OCI-LY1 (cell line): ENCODE measurements around the gene KCTD5.

Experiments
- H2AFZ ChIP-seq: fragments of 200-600 bp; sonication (generic), shearing (Covaris generic); 2 replicates; pipeline ENCODE4 v1.6.0; 2014; ENCODE audit warnings: antibody characterized with exemption, mild to moderate bottlenecking, low read length
- H3F3A ChIP-seq: fragments of 200-600 bp; sonication (generic), shearing (Covaris generic); 2 replicates; pipeline ENCODE4 v1.6.0; 2014; ENCODE audit warnings: mild to moderate bottlenecking, antibody characterized with exemption, low read length, moderate library complexity; ENCODE audit not compliant: insufficient read depth
- H3K27ac ChIP-seq: fragments of 200-600 bp; sonication (generic); 2 replicates; pipeline ENCODE4 v1.5.1; 2014; ENCODE audit warnings: low read length, mixed run types, mild to moderate bottlenecking, low read depth; ENCODE audit not compliant: poor library complexity, severe bottlenecking
- H3K27me3 ChIP-seq: fragments of 200-600 bp; sonication (generic); 2 replicates; pipeline ENCODE4 v1.6.0; 2014; ENCODE audit warnings: antibody characterized with exemption, mild to moderate bottlenecking, low read length, moderate library complexity; ENCODE audit not compliant: insufficient read depth
- H3K36me3 ChIP-seq: fragments of 200-600 bp; sonication (generic); 2 replicates; pipeline ENCODE4 v1.6.1; 2014; ENCODE audit warnings: mild to moderate bottlenecking, antibody characterized with exemption, low read length, moderate library complexity, mixed read lengths; ENCODE audit not compliant: insufficient read depth
- H3K4me1 ChIP-seq: fragments of 200-600 bp; sonication (generic); 2 replicates; pipeline ENCODE4 v1.5.1; 2014; ENCODE audit warnings: mild to moderate bottlenecking, low read length, moderate library complexity; ENCODE audit not compliant: insufficient read depth, severe bottlenecking
- H3K4me2 ChIP-seq: fragments of 200-600 bp; sonication (generic), shearing (Covaris generic); 2 replicates; pipeline ENCODE4 v1.6.1; 2014; ENCODE audit warnings: low read length
- H3K4me3 ChIP-seq: fragments of 200-600 bp; sonication (generic); 2 replicates; pipeline ENCODE4 v1.5.1; 2014; ENCODE audit warnings: low read length, low read depth, mild to moderate bottlenecking, mixed read lengths; ENCODE audit not compliant: poor library complexity, severe bottlenecking
- H3K79me2 ChIP-seq: fragments of 200-600 bp; shearing (Covaris generic); 2 replicates; pipeline ENCODE4 v1.6.1; 2016; ENCODE audit warnings: mixed run types, low read length, mixed read lengths; ENCODE audit not compliant: insufficient read depth
- H3K9ac ChIP-seq: fragments of 200-600 bp; sonication (generic), shearing (Covaris generic); 2 replicates; pipeline ENCODE4 v1.6.1; 2014; ENCODE audit warnings: mild to moderate bottlenecking, low read length, mixed read lengths
- H3K9me2 ChIP-seq: fragments of 200-600 bp; sonication (generic), shearing (Covaris generic); 2 replicates; pipeline ENCODE4 v1.6.1; 2014; ENCODE audit warnings: low read depth, mild to moderate bottlenecking, low read length, mixed read lengths
- H3K9me3 ChIP-seq: fragments of 200-600 bp; shearing (Covaris generic); 2 replicates; pipeline ENCODE4 v1.6.1; 2014; ENCODE audit warnings: low read length, mixed read lengths
- H4K20me1 ChIP-seq: fragments of 200-600 bp; sonication (generic), shearing (Covaris generic); 2 replicates; pipeline ENCODE4 v1.6.0; 2016; ENCODE audit warnings: mild to moderate bottlenecking, low read length; ENCODE audit not compliant: insufficient read depth
- EZH2 ChIP-seq: fragments of 200-600 bp; sonication (generic), shearing (Covaris generic); IDR thresholded peaks from 2 replicates; pipeline ENCODE4 v1.8.0; 2017; ENCODE audit warnings: borderline replicate concordance, mixed run types, mild to moderate bottlenecking, antibody characterized with exemption, low read length, moderate library complexity, mixed read lengths
- TF ChIP-seq, protein P1 (sequence below): fragments of 200-600 bp; sonication (generic), shearing (Covaris generic); IDR thresholded peaks from 2 replicates; pipeline ENCODE4 v1.5.1; 2017; ENCODE audit warnings: mild to moderate bottlenecking, antibody characterized with exemption, low read length, moderate library complexity, mixed read lengths

KCTD5 gene

DNA sequence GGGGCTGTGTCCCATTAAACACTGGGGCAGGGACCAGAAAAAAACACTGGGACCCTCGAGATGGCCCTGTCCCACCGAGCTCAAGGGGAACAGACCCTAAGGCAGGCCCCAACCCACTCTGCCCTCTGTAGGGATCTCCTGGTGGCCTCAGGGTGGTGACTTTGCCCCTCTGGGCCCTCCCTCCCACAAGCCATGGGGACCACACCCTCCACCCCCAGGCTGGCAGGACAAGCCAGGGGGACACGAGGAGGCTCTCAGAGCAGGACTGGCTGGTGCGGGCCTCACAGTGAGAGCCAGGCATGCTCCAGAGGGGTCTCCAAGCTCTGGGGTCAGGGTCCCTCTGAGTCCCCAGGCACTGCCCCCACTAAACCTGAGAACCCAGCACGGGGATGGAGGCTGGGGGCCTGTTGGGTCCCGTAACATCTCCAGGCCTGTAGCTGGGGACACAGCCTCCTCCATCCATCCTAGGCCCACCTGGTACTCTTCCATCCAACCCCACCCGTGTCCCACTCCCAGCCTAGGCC, 55.6 kb downstream of the KCTD5 start:
- H3K9me3 ChIP-seq: no peaks in the 10 kb centered on the region
- no peaks in the 10 kb centered on the region for H3K9me2 ChIP-seq
- peaks cover 4% of the 10 kb centered on the region; the same call in 1 of the 2 replicates for H3K27me3 ChIP-seq
- no peaks in the 10 kb centered on the region for H3K79me2 ChIP-seq
- no peak overlapping the region for H3K4me2 ChIP-seq
- H4K20me1 ChIP-seq: no peaks in the 10 kb centered on the region
- H3K9ac ChIP-seq: no peak overlapping the region
- H3F3A ChIP-seq: no peaks in the 10 kb centered on the region
- no peak overlapping the region for H2AFZ ChIP-seq
- H3K36me3 ChIP-seq: no peaks in the 10 kb centered on the region
- H3K4me1 ChIP-seq: no peaks in the 10 kb centered on the region
- TF ChIP-seq, protein P1, sequence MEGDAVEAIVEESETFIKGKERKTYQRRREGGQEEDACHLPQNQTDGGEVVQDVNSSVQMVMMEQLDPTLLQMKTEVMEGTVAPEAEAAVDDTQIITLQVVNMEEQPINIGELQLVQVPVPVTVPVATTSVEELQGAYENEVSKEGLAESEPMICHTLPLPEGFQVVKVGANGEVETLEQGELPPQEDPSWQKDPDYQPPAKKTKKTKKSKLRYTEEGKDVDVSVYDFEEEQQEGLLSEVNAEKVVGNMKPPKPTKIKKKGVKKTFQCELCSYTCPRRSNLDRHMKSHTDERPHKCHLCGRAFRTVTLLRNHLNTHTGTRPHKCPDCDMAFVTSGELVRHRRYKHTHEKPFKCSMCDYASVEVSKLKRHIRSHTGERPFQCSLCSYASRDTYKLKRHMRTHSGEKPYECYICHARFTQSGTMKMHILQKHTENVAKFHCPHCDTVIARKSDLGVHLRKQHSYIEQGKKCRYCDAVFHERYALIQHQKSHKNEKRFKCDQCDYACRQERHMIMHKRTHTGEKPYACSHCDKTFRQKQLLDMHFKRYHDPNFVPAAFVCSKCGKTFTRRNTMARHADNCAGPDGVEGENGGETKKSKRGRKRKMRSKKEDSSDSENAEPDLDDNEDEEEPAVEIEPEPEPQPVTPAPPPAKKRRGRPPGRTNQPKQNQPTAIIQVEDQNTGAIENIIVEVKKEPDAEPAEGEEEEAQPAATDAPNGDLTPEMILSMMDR: no peak
- TF ChIP-seq EZH2: no peak
- no peak overlapping the region for H3K4me3 ChIP-seq
- no peak overlapping the region for H3K27ac ChIP-seq

DNA sequence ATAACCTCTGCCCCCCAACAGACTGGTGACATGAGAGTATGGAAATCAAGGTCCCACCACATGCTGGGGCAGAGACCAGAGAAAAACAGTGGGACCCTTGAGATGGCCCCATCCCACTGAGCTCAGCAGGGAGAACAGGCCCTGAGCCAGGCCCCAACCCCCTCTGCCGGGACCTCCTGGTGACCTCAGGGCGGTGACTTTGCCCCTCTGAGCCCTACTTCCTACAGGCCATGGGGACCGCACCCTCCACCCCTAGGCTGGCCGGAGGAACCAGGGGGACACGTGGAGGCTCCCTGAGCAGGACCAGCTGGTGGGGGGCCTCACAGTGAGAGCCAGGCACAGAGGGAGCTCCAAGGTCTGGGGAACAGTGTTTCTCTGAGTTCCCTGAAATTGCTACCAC, 56.3 kb downstream of the KCTD5 start:
- peaks cover 4% of the 10 kb centered on the region; the same call in 1 of the 2 replicates for H3K27me3 ChIP-seq
- H3K9me2 ChIP-seq: no peaks in the 10 kb centered on the region
- H3K4me1 ChIP-seq: no peaks in the 10 kb centered on the region
- no peaks in the 10 kb centered on the region for H3K36me3 ChIP-seq
- no peaks in the 10 kb centered on the region for H4K20me1 ChIP-seq
- H3K27ac ChIP-seq: no peak overlapping the region
- H3K4me3 ChIP-seq: no peak overlapping the region
- TF ChIP-seq, protein P1: no peak
- TF ChIP-seq EZH2: no peak
- no peak overlapping the region for H3K9ac ChIP-seq
- H3K4me2 ChIP-seq: no peak overlapping the region
- no peak overlapping the region for H2AFZ ChIP-seq
- no peaks in the 10 kb centered on the region for H3K9me3 ChIP-seq
- no peaks in the 10 kb centered on the region for H3K79me2 ChIP-seq
- H3F3A ChIP-seq: no peaks in the 10 kb centered on the region

DNA sequence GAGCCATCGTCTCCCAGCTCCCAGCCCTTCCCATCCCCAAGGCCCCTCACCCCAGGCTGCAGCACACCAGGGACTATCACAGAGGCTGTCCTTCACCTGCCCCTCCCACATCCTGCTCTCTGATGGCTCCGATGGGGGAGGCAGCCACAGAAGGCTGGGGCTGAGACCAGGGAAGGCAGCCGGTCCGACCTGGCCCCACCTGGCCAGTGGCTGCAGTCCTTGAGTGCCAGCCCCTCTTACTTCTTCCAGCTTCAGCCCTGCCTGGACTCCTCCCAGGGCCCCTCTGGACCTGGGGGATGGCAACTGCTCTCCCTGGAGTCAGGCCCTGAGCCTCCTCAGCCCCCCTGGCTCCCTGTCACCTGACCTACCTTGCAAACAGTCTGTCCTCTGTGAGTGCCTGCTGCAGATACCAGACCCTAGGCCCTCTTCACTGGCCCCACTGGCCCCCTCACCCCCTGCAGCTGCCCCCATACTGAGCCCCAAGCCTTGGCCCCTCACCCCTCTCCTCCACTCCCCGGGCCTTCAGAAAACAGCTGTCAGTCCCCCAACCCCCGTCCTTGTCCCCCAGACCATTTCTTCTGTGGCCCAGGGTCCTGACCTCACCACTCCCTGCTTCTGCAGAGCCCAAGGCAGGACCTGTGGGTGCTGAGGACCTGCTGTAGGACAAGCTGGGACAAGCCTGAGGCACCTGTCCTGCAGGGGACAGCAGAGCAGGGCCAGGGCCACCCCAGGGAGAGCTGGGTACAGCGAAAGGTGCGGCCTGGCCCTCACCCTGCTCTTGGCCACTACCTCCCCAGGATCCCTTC, 57.5 kb downstream of the KCTD5 start:
- no peaks in the 10 kb centered on the region for H3K9me3 ChIP-seq
- TF ChIP-seq, protein P1: no peak
- TF ChIP-seq EZH2: no peak
- H3K9me2 ChIP-seq: no peaks in the 10 kb centered on the region
- no peak overlapping the region for H3K27ac ChIP-seq
- H3K4me1 ChIP-seq: no peaks in the 10 kb centered on the region
- no peak overlapping the region for H3K9ac ChIP-seq
- no peak overlapping the region for H3K4me2 ChIP-seq
- no peaks in the 10 kb centered on the region for H3K79me2 ChIP-seq
- no peaks in the 10 kb centered on the region for H4K20me1 ChIP-seq
- H3K36me3 ChIP-seq: no peaks in the 10 kb centered on the region
- H2AFZ ChIP-seq: no peak overlapping the region
- no peaks in the 10 kb centered on the region for H3F3A ChIP-seq
- H3K27me3 ChIP-seq: peaks cover 4% of the 10 kb centered on the region; the same call in 1 of the 2 replicates
- H3K4me3 ChIP-seq: no peak overlapping the region
